T-helper 22 cell (primary cell): Measurements from ENCODE around the gene PPP2R2B.

Experiments used
- DNase-seq: peaks from one replicate; pipeline ENCODE4 v3.0.0-alpha.2; 2020; ENCODE audit warnings: low read depth

PPP2R2B gene

DNA sequence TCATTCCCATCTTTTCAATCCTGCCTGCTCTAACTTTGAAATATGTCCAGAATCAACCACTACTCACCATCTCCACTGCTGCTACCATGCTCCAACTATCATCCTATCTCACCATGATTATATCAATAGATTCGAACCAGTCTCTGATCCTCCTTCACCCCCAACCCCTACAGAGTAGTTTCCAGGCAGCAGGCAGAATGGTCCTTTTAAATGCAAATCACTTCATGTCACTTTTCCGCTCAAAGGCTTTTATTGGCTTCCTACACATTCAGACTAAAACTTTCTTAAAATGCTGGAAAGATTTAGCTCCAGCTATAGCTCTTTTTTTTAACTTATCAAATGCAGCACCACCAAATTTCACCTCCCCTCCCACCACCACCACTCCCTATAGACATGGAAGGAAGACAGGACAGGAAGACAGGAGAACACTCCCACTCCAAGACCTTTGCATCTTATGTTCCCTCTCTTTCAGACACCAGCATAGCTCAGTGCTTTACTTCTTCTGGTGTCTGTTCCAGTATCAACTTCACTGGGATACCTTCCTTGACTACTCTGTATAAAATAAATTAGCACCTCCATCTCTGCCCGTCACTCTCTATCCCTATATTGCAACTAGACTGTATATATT, 9.9 kb upstream of the PPP2R2B start:
- no peak for DNase-seq

DNA sequence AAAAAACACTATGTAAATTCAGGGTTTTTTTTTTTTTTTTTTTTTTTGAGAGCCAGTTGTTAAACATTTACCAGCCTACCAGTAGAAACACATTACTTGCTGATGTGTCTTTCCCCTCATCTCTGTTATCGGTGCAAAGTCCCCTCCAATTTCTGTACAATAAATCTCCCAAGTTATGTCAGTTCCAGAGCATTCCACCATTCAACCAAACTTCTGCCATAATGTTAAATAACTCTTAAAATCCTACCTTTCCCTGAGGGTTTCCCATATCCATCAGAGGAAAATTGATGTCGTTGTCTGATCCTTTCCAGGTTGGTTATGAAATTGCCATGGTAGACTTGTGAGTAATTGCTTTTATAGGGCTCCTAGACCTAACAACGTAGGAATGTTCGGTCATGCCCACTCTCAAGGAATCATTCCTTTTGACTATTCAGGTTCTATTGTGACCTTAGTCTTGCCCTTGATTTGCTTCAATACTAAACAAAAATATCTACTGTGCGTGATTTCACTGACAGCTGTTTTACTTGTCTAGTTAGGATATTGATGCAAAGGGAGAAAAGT, 5.6 kb upstream of the PPP2R2B start:
- DNase-seq = no peak

DNA sequence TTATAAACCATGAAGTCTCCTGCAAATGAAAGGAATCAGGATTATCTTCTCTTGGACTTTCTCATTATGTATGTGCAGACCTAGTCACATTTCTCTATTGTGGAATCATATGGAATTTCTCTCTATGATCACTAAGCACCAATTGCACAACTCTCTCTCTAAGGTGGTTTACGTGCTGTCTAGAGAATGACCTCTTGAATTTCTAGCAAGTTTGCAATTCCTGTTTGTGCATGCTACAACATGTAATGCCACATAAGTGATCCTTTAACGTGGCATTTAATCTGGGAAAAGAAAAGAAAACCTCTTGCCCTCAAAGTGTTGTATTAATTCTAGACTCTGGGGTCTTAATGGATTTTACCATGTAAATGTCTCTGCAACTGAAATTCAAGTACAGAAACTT, 5.0 kb upstream of the PPP2R2B start:
- no peak for DNase-seq

DNA sequence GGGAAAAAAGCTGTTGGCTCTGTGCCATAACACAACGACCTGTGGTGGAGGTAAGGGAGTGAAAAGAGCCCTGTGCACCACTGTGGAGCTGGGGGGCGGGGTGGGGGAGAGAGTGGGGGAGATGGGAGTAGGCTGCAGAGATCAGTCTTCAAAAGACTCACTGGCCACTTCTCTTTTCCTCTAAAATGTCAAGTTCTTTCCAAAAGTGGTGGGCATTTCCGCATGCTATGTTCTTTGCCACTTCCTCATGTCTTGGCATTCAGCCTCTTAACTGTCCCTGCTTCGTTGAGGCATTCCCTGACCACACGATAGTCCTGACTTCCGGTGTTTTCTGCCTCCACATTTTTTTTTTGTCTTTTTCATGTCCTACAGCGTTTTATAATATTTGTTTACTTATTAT, 2.4 kb upstream of the PPP2R2B start:
- no peak for DNase-seq

DNA sequence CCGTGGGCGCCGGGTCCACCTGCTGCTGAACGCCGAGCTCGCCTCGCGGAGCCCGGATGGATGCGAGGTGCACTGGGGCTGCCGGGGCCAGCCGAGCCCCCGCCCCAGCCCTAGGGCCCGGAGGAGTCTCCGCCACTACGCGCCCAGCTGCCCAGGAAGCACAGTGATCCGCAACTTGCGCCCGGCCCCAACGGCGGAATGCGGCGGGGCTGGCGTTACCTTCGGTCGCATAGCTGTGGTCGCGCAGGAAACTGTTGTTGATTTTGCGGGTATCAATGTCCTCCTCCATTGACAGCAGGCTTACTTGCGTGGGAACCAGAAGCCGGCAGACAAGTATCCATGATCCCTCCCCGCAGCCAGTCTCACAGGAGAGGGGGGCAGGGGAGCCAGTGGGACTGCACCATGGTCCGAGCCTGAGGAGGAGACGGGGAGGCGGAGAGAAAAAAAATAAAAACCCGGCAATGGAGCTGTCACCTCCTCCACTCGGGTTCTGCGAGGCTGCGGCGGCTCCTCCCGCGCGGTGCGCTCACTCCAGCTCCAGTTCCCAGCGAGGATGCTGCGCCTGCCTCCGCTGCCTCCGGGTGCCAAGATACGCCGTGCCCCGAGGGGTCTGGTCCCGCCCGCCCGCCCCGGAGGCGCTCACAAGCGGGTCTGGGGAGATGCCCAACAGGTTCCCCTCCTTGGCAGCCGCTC, 628 bp downstream of the PPP2R2B start:
- DNase-seq = no peak

DNA sequence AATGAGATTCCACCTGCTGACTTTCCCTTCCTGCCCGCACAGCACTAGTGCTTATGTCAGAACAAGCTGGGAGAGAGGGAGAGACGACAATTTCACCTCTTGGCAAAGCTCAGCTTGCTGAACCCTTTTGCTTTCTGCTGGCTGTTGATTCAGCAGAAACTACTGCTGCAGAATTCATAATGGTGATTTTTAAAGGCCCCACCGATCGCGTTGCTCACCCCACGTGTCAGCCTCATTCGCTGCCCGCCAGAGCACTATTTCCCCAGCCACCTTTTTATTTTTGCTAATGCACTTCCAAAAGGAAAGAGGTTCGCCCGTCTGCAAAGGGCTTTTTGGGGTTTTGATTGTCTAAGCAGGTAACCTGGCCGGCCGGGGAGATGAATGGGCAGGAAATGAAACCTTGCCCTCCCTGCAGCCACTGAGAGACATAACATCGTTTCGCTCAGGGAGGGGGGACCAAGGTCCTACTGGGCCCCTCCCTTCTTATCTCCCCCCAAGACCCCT, 1.3 kb downstream of the PPP2R2B start:
- no peak for DNase-seq

DNA sequence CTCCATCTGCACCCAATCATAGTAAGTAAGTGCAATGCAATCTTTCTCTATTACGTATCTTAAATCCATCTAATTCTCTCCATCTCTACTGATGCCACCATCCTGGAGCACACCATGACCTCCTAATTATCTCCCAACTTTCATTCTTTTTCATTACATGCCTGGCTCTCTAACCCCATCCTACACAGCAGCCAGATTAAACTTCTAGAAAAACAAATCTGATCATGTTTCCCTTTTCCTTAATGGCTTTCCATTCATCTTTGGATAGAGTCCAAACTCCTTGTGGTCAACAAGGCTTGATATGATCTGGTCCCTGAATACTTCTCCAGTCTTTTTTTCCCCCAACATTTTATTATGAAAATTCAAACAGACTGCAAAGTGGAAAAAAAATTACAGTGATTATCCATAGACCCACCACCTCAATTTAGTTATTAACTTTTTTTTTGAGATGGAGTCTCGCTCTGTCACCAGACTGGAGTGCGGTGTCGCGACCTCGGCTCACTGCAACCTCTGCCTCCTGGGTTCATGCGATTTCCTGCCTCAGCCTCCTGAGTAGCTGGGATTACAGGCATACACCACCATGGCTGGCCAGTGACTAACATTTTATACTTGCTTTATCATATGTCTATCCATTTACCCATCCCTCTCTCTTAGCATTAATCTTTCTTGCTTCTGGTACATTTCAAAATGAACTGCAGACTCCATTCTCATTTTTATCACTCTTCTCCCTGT, 5.2 kb downstream of the PPP2R2B start:
- DNase-seq = no peak

DNA sequence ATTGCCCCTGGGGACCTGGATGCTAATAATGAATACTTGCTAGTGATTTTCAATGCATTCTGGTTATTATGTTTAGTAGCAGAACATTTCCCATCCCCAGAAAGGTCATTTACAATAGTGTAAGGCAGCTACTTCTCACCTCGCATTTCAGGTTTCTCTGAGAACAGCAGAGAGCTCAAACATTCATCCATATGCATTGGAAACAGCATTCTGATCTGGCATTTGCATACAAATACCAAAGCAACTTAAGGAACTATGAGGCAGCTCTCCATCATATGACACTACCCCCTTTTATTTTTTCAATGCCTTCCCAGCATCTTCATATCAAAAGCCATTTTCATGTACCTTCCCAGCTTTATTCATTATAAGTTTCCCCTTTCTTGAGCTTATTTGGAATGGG, 6.4 kb downstream of the PPP2R2B start:
- DNase-seq = no peak

DNA sequence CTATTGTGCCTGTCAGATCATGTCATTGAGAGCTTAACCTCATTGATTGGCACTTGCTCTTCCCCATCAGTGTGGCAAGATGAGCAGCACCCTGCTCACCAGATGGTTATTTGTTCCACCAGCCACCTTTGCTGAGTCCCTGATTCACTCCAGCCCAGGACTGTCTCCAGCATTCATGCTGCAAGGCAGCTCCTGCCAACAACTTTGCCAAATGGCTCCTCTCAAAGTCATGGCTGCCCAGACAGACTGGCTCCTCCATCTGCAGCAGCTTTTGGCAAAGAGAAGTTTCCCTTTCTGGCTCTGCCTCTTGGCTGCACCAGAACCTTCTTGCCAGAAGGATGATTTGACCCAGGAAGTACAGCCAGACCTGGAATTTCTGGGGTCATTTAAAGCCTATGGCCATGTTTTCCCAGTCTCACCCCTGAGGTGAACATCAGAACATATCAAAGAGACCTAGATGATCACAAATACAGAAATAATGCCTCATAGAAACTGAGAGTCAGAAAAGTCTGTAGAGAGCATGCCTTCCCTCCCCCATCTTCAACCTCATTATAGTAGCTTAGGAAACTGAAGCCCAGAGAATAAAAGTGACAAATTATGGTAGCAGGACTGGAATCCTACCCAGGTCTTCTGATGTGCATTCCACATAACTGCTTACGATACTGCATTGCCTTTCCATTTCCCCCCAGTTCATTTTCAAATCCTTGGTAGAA, 10.4 kb downstream of the PPP2R2B start:
- DNase-seq = no peak

DNA sequence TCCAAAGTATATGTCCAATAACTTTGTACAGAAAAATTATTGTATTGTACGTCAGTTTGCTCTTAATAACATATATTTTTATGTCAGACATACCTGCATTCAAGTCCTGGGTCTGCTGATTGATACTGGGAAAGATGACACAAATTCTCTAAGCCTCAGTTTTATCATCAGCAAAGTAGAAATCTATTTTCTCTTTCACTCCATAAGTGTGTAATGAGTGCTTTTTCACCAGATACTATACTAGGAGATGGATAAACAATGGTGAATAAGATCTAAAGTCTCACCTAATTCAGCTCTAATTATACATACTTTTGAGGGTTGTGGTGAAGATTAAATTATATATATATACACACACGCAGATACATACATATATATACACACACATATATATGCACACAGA, 12.3 kb downstream of the PPP2R2B start:
- DNase-seq = no peak

DNA sequence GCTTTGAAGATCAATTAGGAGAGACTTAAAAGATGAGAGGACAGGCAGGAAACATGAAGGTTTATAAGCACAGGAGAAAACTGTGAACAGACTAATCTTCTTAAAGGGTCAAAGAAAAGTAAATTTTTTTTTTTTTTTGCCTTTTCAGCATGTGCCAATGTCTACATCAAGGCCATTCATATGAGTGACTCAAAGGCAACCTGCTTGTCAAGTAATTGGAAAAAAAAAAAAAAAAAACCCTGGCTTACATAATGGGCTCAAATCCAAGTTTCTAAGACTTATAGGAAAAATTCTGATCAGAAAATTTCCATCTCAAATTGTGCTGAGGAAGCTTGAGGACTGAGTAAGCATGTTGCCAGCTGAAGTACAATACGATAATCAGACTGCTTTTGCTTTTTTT, 15.9 kb downstream of the PPP2R2B start:
- DNase-seq = no peak

DNA sequence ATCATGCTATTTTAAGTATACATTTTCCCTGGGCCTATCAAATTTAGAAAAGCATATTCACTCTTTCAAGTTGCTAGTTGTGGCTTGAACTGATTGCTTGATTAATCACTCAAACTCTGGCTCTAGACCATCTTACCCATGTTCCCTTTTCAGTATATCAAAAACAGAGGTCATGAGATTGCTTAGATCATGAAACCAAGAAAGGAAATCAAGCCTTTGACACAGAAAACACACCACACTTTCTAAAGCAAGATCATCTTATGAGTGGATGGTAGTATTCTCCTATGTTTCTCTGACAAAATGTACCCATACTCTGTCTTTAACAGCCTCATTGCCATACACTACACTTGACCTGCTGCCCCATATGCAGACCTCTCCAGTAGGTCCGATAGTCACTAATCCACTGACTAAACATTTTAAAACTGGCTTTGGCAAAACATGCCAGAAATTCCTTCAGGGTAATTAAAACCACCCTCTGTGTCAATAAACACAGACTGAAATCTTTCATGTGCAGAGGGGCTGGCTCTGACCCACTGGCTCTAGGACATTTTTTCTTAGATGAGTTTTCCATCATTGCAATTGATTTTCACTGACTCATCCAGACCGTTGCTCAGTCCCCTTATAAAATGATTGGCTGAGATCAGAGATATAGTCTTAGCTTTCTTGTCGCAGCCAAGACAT, 18.2 kb downstream of the PPP2R2B start:
- DNase-seq = no peak

DNA sequence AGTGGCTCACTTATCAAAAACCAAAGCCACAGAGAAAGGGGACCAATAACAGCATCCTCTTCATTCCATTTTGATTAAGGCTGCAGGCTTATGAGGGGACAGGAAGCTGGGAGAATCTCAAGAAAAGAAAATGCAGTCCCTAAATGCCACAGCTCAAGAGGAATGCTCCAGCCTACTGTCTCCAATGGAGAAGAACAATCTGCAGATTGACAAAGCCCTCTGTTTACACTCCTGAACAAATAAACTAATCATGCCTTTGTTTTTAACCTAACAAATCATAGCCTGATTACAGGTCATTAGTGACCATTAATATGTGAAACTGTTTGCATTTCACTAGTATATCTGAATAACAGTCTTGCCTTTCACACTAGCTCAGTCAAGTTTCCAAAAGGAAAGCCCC, 26.5 kb downstream of the PPP2R2B start:
- DNase-seq = no peak

DNA sequence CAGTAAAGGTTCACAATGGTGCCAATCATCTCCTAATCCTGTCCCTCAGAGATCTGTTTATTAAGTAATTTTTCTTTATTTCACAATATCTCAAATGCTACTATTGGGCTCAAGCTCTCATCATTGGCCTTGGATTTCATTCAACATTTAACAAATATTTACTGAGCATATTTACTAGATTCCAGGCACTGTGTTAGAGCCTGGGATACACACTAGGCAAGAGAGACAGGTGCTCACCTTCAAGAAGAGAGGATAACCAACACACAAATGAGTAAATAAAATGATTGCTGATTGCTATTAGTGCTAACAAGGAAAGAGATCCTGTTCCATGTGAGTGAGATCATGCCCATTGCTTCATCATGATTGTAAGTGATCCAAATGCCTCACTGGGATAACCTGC, 27.4 kb downstream of the PPP2R2B start:
- DNase-seq = no peak

DNA sequence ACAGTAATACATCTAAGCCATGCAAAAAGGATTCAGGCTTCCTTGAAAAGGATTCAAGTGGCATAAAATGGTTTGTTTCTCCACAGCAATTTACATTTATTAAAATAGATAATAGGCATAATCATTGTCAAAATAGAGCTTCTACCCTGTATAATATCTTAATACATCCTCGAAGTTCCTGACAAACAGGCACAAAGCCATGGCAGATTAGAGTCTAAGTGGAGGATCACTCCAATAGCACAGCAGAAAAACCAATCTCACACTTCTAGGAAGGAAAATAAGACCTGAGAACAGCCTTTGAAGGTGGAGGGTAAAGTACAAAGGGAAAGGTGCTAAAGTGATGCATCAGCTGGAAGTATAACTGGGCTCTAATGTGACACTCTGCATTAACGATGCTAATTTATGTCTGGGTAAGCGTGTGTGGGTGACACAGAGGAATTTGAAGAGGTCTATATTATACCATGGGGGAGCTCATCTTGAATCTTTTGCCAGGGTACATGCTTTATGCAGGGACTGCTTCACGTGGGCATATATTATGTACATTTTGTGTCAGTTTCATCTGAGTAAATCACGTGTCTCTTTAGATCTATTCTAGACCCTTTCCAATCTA, 28.8 kb downstream of the PPP2R2B start:
- DNase-seq = no peak

DNA sequence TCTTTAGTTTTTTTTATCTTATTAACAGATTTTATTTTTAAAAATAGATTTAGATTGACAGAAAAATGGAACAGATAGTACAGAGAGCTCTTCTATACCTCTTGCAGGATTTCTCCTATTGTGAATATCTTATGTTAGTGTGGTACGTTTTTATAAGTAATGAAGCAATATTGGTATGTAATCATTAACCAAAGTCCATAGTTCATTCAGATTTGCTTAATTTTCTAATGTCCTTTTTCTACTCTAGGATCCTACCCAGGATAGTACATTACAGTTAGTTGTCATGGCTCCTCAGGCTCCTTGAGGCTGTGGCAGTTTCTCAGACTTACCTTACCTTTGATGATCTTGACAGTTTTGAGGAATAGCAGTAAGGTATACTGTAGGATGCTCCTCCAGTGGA, 30.4 kb downstream of the PPP2R2B start:
- no peak for DNase-seq

DNA sequence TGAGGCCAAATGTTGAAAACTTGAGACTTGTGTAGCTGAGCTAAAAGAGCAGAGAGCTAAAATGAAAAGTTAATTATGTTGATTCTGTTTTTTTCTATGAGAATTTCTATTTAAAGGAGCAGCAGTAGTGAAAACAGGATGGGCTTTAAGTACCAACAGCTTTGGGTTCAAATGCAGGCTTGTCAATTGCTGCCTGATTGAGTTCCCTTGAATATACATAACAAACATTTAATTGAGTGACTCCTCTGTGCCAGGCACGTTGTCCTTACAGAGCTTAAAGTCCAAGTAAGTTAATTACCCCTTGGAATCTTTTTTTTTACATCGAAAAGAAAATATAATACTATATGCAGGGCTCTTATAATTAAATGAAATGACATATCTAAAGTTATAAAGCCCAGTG, 38.5 kb downstream of the PPP2R2B start:
- DNase-seq = no peak

DNA sequence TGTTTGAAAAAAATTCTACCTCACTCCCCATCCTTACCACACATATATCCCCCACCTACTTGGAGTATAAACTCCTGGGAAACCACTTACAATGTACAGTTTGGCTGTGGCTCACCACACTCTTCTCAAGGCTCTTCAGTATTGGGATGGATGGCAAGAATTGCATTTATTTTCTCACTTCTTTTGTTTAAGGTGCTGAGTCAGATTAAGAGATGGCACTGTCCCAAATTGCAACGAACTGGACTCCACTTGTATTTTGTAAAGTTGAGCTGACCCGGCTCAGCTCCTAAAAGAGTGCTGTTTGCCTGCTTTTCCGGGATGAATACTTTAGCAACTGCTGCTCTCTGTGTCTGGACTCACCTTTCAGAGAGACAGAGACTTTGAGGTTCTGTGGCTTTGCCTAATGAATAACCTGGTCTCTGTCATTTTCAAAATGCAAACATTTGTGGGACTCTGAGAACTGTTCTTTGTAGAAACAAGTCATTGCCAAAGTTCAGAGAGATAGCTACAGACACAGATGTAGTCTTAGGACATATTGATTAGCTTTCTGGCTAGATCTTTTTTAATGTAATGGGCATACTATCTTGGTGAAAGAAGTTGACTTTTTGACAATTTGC, 42.2 kb downstream of the PPP2R2B start:
- DNase-seq = no peak

DNA sequence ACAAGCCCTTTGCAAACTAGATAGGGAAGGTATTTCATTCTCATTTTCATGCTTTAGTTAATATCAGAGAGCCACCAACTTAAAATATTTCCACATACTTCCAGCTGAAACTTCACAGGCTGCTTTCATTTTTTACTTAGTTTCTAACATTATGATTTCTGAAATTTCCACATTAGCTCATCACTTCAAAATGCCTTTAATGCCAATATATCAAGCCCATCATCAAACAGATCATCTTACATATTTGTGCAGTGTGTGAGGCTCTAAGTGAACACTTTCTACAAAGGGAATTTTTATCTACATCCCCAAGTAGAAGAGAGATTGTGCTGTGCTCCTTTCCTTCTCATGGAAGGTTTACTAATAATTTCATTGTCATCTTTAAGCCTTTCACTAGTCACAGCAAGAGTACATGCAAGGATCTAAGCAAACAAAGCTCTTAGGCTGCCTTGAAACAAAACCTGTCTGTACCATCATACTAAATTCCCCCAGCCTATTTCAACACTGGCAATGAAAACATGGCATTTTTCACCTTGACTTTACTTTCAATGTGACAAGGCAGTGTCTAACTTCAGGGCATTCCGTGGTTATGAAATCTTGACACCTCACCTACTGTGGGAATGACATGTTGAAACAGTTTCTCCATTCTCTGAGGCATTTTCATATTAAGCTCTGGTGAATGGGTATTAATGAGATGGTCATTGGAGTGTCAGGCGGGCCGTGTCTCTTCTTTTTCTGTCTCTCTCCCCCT, 45.4 kb downstream of the PPP2R2B start:
- no peak for DNase-seq

DNA sequence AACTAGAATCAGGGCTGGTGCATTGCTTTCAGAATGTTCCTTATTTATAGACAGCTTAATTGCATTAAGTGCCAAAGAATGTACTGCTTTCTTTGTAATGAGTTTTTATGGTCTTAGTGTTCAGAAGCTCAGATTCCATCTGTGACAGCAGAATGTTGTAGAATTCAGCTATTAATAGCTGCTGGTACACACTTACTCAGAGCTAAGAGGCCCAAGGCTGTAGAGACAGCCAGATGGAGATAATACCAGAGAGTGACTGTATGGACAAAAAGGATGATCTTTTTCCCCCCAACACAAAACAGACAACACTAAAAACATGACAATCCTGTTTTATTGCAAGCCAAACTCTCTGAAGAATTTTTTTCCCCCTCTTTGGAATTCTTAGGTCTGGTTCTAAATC, 50.2 kb downstream of the PPP2R2B start:
- DNase-seq = no peak
